ENCODE data around the gene TMSB4X.
"Not testable (repeated sequence)": the region's sequence is repeated elsewhere in the genome, so short reads cannot be mapped to it uniquely, and the experiment has no call there.

The TMSB4X gene

DNA sequence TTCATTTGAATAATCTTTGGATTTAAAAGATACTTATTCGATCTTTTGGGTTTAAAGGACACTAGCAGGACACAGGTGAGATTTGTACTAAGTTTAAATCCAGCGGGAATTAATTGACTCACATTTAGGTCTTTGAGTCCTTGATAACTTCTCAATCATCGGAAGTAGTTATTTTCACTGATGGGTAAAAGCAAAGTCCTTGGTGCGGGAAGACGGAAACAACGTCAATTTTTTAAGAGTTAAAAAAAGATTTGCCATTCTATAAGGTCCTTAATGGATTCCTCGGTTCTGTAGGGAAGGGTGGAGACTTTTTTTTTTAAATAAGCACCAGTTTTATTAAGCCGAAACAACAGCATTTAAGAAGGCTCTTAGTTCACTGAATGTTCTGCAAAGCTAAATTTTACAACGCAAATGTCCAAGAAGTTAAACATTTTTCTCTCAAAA is 2.9 kb downstream of the TMSB4X start:
- TF ChIP-seq ZNF274 (IDR thresholded peaks at IDR 0.05; ENCODE audit: low read depth, low read length): no peak
- DNase-seq (ENCODE audit: low read depth, low spot score): no peak
- no peaks in the 10 kb centered on the region for H3K4me1 ChIP-seq (ENCODE audit: insufficient read depth, insufficient read length)

DNA sequence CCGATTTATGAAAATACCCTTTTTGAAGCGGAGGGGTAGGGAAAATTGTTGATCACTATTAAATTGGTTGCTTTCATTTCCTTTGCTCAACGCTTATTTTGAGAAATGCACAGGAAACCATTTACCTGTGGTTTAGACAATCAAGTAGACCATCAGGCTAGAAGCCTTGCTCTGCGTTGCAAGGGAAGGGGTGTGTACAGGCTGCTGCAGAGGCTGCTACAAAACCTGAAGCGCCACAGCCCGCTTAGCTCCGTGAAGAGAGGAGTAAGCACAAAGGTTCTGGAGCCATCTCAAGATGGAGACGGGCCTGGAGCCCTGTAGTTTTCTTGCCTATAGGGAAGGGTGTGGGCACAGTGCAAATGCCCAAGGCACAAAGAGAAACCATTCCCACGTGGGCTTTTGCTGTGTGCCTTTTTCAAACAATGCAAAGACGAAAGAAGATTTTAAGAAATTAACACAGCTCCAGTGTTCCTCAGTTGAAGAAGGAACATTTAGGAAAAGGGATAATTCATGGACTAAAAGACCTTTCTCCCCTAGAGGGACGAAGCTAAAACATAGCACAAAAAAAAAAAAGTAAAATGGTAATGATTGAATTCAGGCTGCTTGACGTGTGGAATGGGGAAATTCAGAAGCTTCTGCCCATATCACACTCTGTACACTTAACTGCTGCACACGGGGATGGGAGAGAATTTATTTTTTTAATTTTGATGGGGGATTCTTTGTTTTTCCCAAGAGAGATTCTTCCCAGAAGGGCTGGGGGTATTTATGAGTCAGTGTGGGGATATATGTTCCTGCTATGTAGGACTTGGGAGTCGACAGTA is 3.5 kb downstream of the TMSB4X start:
- no peaks in the 10 kb centered on the region for H3K27me3 ChIP-seq (ENCODE audit: insufficient read depth, insufficient read length)
- H3K9me3 ChIP-seq (ENCODE audit: insufficient read depth, low read length): no peaks in the 10 kb centered on the region; the same call in 1 of the 2 replicates
- TF ChIP-seq SUZ12 (IDR thresholded peaks at IDR 0.05; ENCODE audit: extremely low read depth, insufficient read depth, insufficient read length) (no peak), YY1 (IDR thresholded peaks at IDR 0.05; ENCODE audit: insufficient read depth, insufficient read length) (no peak), ZNF274 (IDR thresholded peaks at IDR 0.05; ENCODE audit: low read depth, low read length) (no peak)
- H3K9ac ChIP-seq (ENCODE audit: insufficient read length, low read depth): peak overlapping the region; percentile 15
- no peak for DNase-seq (ENCODE audit: low read depth, low spot score)
- H3K4me3 ChIP-seq (ENCODE audit: insufficient read length, low read depth): no peak overlapping the region
- H3K36me3 ChIP-seq (ENCODE audit: insufficient read depth, insufficient read length, low read length): peaks cover 17% of the 10 kb centered on the region
- no peaks in the 10 kb centered on the region for H3K4me1 ChIP-seq (ENCODE audit: insufficient read depth, insufficient read length)

More for the DNA sequence above, 2.9 kb downstream of the TMSB4X start:
- H3K4me3 ChIP-seq (ENCODE audit: insufficient read length, low read depth): no peak overlapping the region
- H3K9ac ChIP-seq (ENCODE audit: insufficient read length, low read depth): peak overlapping the region; percentile 15
- no peaks in the 10 kb centered on the region; the same call in 1 of the 2 replicates for H3K9me3 ChIP-seq (ENCODE audit: insufficient read depth, low read length)
- H3K36me3 ChIP-seq (ENCODE audit: insufficient read depth, insufficient read length, low read length): peaks cover 17% of the 10 kb centered on the region
- no peaks in the 10 kb centered on the region for H3K27me3 ChIP-seq (ENCODE audit: insufficient read depth, insufficient read length)

DNA sequence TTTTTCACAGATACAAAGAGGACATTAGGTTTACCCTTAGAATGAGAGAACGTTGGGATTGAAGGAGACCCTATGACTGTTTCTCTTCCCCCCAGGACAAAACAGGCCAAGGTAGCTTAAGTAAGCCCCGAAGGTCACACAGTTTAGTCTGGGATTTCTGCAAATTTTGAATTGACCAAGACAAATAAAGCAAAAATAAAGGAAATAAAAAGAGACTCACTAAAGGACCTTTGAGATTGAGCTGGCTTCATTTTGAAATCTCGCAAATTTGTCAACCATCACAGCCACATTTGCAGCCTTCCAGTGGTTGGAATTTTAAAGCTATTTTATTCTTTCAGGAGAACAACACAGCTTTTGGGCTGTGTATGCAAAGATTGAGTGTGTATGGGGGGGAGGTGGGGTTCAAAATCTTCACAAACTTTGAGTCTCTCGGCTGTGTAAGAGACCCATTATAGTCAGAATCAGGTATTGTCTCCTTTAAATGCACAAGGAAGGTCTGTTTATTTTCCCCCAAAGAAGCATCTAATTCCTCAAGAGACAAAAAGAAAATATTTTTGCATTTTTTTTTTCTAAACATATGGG is 4.2 kb downstream of the TMSB4X start:
- DNase-seq (ENCODE audit: low read depth, low spot score): no peak
- no peak overlapping the region for H3K9ac ChIP-seq (ENCODE audit: insufficient read length, low read depth)
- H3K4me3 ChIP-seq (ENCODE audit: insufficient read length, low read depth): no peak overlapping the region
- TF ChIP-seq ZNF274 (IDR thresholded peaks at IDR 0.05; ENCODE audit: low read depth, low read length) (no peak), SUZ12 (IDR thresholded peaks at IDR 0.05; ENCODE audit: extremely low read depth, insufficient read depth, insufficient read length) (no peak), YY1 (IDR thresholded peaks at IDR 0.05; ENCODE audit: insufficient read depth, insufficient read length) (no peak)
- no peaks in the 10 kb centered on the region for H3K27me3 ChIP-seq (ENCODE audit: insufficient read depth, insufficient read length)
- no peaks in the 10 kb centered on the region for H3K4me1 ChIP-seq (ENCODE audit: insufficient read depth, insufficient read length)
- H3K9me3 ChIP-seq (ENCODE audit: insufficient read depth, low read length): no peaks in the 10 kb centered on the region; the same call in 1 of the 2 replicates
- peaks cover 17% of the 10 kb centered on the region for H3K36me3 ChIP-seq (ENCODE audit: insufficient read depth, insufficient read length, low read length)

DNA sequence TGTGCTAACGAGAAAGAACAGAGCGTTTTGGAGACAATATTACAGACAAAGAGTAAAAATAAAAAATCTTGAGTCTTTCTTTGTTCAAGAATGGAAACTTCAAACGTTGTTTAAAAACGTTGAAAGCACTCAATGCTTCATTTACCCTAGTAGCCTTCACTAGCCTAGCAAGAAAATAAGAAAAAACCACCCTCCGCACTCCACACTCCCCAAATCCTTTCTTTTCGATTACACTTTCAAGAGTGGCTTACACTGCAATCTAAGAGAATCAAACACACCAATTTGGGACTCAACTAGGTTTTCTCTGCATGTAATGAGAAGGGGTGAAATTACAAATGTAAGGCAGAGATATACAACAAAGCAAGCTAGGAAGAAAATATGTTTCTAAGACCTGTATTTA is 4.7 kb downstream of the TMSB4X start:
- H3K4me1 ChIP-seq (ENCODE audit: insufficient read depth, insufficient read length): no peaks in the 10 kb centered on the region
- H3K9me3 ChIP-seq (ENCODE audit: insufficient read depth, low read length): no peaks in the 10 kb centered on the region; the same call in 1 of the 2 replicates
- no peak overlapping the region for H3K4me3 ChIP-seq (ENCODE audit: insufficient read length, low read depth)
- H3K9ac ChIP-seq (ENCODE audit: insufficient read length, low read depth): no peak overlapping the region
- no peak for DNase-seq (ENCODE audit: low read depth, low spot score)
- no peak for TF ChIP-seq YY1 (IDR thresholded peaks at IDR 0.05; ENCODE audit: insufficient read depth, insufficient read length)
- TF ChIP-seq ZNF274 (IDR thresholded peaks at IDR 0.05; ENCODE audit: low read depth, low read length): no peak
- TF ChIP-seq SUZ12 (IDR thresholded peaks at IDR 0.05; ENCODE audit: extremely low read depth, insufficient read depth, insufficient read length): no peak
- H3K36me3 ChIP-seq (ENCODE audit: insufficient read depth, insufficient read length, low read length): peaks cover 17% of the 10 kb centered on the region
- H3K27me3 ChIP-seq (ENCODE audit: insufficient read depth, insufficient read length): no peaks in the 10 kb centered on the region

DNA sequence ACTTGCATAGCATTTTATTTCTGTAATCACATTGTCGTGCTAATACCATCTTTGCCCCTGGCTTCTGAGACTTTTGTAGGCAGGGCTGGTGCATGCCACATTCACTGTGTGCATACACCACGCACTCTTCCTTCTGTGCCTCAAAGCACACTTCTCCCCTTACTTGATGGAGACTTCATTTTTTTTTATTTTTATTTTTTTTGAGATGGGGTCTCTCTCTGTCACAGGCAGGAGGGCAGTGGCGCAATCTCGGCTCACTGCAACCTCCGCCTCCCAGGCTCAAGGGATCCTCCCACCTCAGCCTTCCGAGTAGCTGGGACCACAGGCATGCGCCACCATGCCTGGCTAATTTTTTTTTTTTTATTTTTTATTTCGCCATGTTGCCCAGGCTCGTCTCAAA is 5.1 kb downstream of the TMSB4X start:
- H3K9ac ChIP-seq (ENCODE audit: insufficient read length, low read depth); H3K4me3 ChIP-seq (ENCODE audit: insufficient read length, low read depth); DNase-seq (ENCODE audit: low read depth, low spot score); H3K27me3 ChIP-seq (ENCODE audit: insufficient read depth, insufficient read length); H3K4me1 ChIP-seq (ENCODE audit: insufficient read depth, insufficient read length); H3K9me3 ChIP-seq (ENCODE audit: insufficient read depth, low read length): not testable (repeated sequence)
- peaks cover 16% of the 10 kb centered on the region for H3K36me3 ChIP-seq (ENCODE audit: insufficient read depth, insufficient read length, low read length)

DNA sequence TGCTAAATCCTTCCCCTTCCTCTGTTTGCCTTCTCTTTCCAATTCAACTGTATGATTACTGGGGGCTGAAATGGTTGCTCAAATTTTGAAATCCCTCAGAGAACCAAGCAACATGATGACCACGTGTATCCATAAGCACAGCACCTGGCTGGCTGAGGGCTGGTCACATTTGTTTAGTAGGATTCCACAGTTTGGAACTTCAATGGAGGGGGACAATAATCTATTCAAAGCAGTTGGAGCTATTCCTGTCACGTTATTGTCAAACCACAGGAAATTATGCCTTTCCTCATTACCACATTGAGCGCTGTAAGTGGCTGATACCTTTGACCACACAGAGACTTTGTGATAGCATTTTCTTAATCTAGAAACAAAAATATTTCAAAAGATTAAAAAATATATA is 7.0 kb downstream of the TMSB4X start:
- no peak for DNase-seq (ENCODE audit: low read depth, low spot score)
- Histone ChIP-seq H3K36me3 (ENCODE audit: insufficient read depth, insufficient read length, low read length) (peaks cover 5% of the 10 kb centered on the region), H3K4me1 (ENCODE audit: insufficient read depth, insufficient read length) (no peaks in the 10 kb centered on the region), H3K27me3 (ENCODE audit: insufficient read depth, insufficient read length) (no peaks in the 10 kb centered on the region), H3K9ac (ENCODE audit: insufficient read length, low read depth) (no peak overlapping the region), H3K9me3 (ENCODE audit: insufficient read depth, low read length) (peaks cover 5% of the 10 kb centered on the region; the same call in 1 of the 2 replicates), H3K4me3 (ENCODE audit: insufficient read length, low read depth) (no peak overlapping the region)
- no peak for TF ChIP-seq SUZ12 (IDR thresholded peaks at IDR 0.05; ENCODE audit: extremely low read depth, insufficient read depth, insufficient read length)
- no peak for TF ChIP-seq YY1 (IDR thresholded peaks at IDR 0.05; ENCODE audit: insufficient read depth, insufficient read length)
- TF ChIP-seq ZNF274 (IDR thresholded peaks at IDR 0.05; ENCODE audit: low read depth, low read length): no peak

DNA sequence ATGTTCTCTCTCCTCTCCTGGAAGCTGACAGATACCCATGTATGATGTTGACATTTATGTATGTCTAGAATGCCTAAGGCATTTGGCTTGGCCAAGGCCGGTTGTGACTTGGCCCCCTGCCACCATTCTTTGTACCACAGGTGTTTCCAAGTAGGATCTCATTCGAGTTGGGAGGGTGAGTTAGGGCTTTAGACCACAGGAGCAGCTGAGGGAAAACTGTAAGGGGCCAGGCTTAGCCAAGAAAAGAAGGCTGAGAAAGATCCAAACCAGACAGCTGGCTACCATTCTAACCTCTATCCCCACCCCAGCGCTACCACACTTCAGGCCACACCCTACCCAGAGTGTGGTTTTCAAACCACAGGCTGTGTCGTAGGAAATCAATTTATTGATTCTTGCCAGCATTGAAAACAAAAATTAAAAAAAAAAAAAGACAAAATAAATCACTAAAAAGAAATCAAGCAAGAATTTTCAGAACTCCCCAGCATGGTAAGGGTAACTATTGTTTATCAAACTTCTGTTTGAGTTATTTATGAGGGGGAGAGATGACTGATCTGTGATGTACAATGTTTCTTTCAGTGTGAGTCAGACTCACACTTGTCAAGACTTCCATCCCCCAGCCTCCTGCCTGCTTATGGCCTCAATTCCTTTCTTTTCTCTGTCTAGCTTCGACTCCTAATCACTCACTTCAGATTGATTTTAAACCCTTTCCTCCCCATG is 9.9 kb downstream of the TMSB4X start:
- peaks cover 5% of the 10 kb centered on the region; the same call in 1 of the 2 replicates for H3K9me3 ChIP-seq (ENCODE audit: insufficient read depth, low read length)
- H3K4me1 ChIP-seq (ENCODE audit: insufficient read depth, insufficient read length): no peaks in the 10 kb centered on the region
- H3K9ac ChIP-seq (ENCODE audit: insufficient read length, low read depth): no peak overlapping the region
- no peak for TF ChIP-seq YY1 (IDR thresholded peaks at IDR 0.05; ENCODE audit: insufficient read depth, insufficient read length)
- TF ChIP-seq ZNF274 (IDR thresholded peaks at IDR 0.05; ENCODE audit: low read depth, low read length): no peak
- TF ChIP-seq SUZ12 (IDR thresholded peaks at IDR 0.05; ENCODE audit: extremely low read depth, insufficient read depth, insufficient read length): no peak
- H3K36me3 ChIP-seq (ENCODE audit: insufficient read depth, insufficient read length, low read length): no peaks in the 10 kb centered on the region
- no peak overlapping the region for H3K4me3 ChIP-seq (ENCODE audit: insufficient read length, low read depth)
- no peak for DNase-seq (ENCODE audit: low read depth, low spot score)
- H3K27me3 ChIP-seq (ENCODE audit: insufficient read depth, insufficient read length): no peaks in the 10 kb centered on the region

Measured in NT2/D1 (cell line).